H1 (cell line): ENCODE results near the gene CDK2. TPM values are rescaled to one million over a fixed set of nuclear protein-coding genes. Genes with fewer than 3 reads are reported as not detected.

Source experiments
- CTCF ChIA-PET: fragments of 300-600 bp; sonication (Branson Sonifier 250); formaldehyde crosslinking; loops from one replicate; lab custom pipeline; 2021; ENCODE audit not compliant: partially characterized antibody; lab: Charles Lee
- POLR2A ChIA-PET: fragments of 300-600 bp; sonication (Branson Sonifier 250); formaldehyde crosslinking; loops from one replicate; lab custom pipeline; 2021; ENCODE audit warnings: inconsistent platforms; ENCODE audit not compliant: partially characterized antibody; lab: Charles Lee
- DNase-seq, 2 experiments: peaks; one replicate each; pipeline versions ENCODE4 v3.0.0 to v3.0.0-alpha.2; 2010 to 2022; ENCODE audit warnings: low spot score in 2 of 2, low read depth in 1 of 2, mixed read lengths in 1 of 2
- FAIRE-seq: peaks from 2 replicates; lab custom pipeline; 2011; peaks lifted over from hg19 to GRCh38; lab: Jason Lieb, UNC
- H2AFZ ChIP-seq: 2 replicates; pipeline ENCODE4 v1.8.1; 2012; ENCODE audit warnings: low read length, inconsistent platforms
- H2AK5ac ChIP-seq: 2 replicates; pipeline ENCODE4 v1.6.1; 2013; ENCODE audit warnings: low read depth, low read length
- H2BK120ac ChIP-seq: replicated peaks from 2 replicates; pipeline ENCODE3; 2013; ENCODE audit warnings: low read depth, low read length, inconsistent platforms
- H2BK12ac ChIP-seq: 2 replicates; pipeline ENCODE4 v1.6.1; 2013; ENCODE audit warnings: low read depth, low read length
- H2BK15ac ChIP-seq: 2 replicates; pipeline ENCODE4 v1.6.1; 2013; ENCODE audit warnings: low read length
- H2BK20ac ChIP-seq: 2 replicates; pipeline ENCODE4 v1.6.1; 2013; ENCODE audit warnings: low read length
- H2BK5ac ChIP-seq: 2 replicates; pipeline ENCODE4 v1.6.1; 2013; ENCODE audit warnings: low read depth, low read length
- H3K14ac ChIP-seq: 2 replicates; pipeline ENCODE4 v1.6.1; 2013; ENCODE audit warnings: inconsistent platforms; ENCODE audit not compliant: insufficient read length
- H3K18ac ChIP-seq: 2 replicates; pipeline ENCODE4 v1.6.1; 2013; ENCODE audit warnings: low read length; ENCODE audit errors: extremely low read depth
- H3K23ac ChIP-seq: 2 replicates; pipeline ENCODE4 v1.6.1; 2013; ENCODE audit warnings: inconsistent platforms; ENCODE audit not compliant: insufficient read length
- H3K23me2 ChIP-seq: 2 replicates; pipeline ENCODE4 v1.6.1; 2013; ENCODE audit warnings: low read depth, low read length
- H3K27ac ChIP-seq: 2 replicates; pipeline ENCODE4 v1.6.1; 2011; ENCODE audit warnings: low read depth, low read length, inconsistent platforms
- H3K27me3 ChIP-seq, 4 experiments: replicated peaks in 1 of 4; 1 replicate in 1 of 4; 2 replicates in 3 of 4; pipeline versions ENCODE4 v1.6.1 to v1.8.1; 2011 to 2013; ENCODE audit warnings: low read length in 3 of 4, mild to moderate bottlenecking in 3 of 4, inconsistent platforms in 2 of 4, mixed read lengths in 2 of 4, moderate library complexity in 1 of 4; ENCODE audit not compliant: control insufficient read depth in 3 of 4, insufficient read depth in 3 of 4; ENCODE audit errors: extremely low read depth in 1 of 4
- H3K36me3 ChIP-seq, 4 experiments: 2 replicates each; pipeline versions ENCODE4 v1.6.1 to v1.8.1; 2011 to 2013; ENCODE audit warnings: mild to moderate bottlenecking in 4 of 4, low read length in 3 of 4, moderate library complexity in 2 of 4, control low read depth in 1 of 4, inconsistent platforms in 1 of 4; ENCODE audit not compliant: insufficient read depth in 4 of 4, control insufficient read depth in 2 of 4
- H3K4ac ChIP-seq: replicated peaks from 2 replicates; pipeline ENCODE3; 2013; ENCODE audit warnings: low read length, low read depth, mixed read lengths, inconsistent platforms; ENCODE audit not compliant: insufficient read length
- H3K4me1 ChIP-seq, 4 experiments: replicated peaks in 1 of 4; 1 replicate in 1 of 4; 2 replicates in 3 of 4; pipeline versions ENCODE4 v1.6.1 to v1.8.1; 2011 to 2013; ENCODE audit warnings: low read length in 3 of 4, inconsistent platforms in 2 of 4, mixed read lengths in 1 of 4; ENCODE audit not compliant: insufficient read depth in 4 of 4, control insufficient read depth in 3 of 4
- H3K4me2 ChIP-seq, 2 experiments: 2 replicates each; pipeline versions ENCODE4 v1.6.1 to v1.8.1; 2011 to 2013; ENCODE audit warnings: low read depth in 2 of 2, low read length in 2 of 2, control low read depth in 1 of 2, inconsistent platforms in 1 of 2, mild to moderate bottlenecking in 1 of 2; ENCODE audit not compliant: insufficient read depth in 1 of 2
- H3K4me3 ChIP-seq, 4 experiments: fragments of 200-600, 300-600 bp in 1 of 4; sonication (generic), shearing (Covaris generic), sonication (Bioruptor Twin) in 1 of 4; 2 replicates each; pipeline versions ENCODE4 v1.5.1 to v1.8.1; 2011 to 2016; ENCODE audit warnings: low read length in 4 of 4, low read depth in 3 of 4, control low read depth in 2 of 4, inconsistent platforms in 2 of 4, mild to moderate bottlenecking in 2 of 4, mixed read lengths in 1 of 4, moderate library complexity in 1 of 4; ENCODE audit not compliant: insufficient read depth in 2 of 4; ENCODE audit errors: extremely low read depth in 1 of 4
- H3K56ac ChIP-seq: replicated peaks from 2 replicates; pipeline ENCODE3; 2013; ENCODE audit warnings: low read depth, mild to moderate bottlenecking, mixed read lengths, low read length, inconsistent platforms; ENCODE audit not compliant: insufficient read length
- H3K79me1 ChIP-seq: 2 replicates; pipeline ENCODE4 v1.6.1; 2013; ENCODE audit warnings: low read depth, low read length, control low read depth
- H3K79me2 ChIP-seq, 2 experiments: 2 replicates each; pipeline versions ENCODE4 v1.6.1 to v1.8.1; 2012 to 2013; ENCODE audit warnings: low read length in 2 of 2, mild to moderate bottlenecking in 2 of 2, inconsistent platforms in 1 of 2; ENCODE audit not compliant: insufficient read depth in 2 of 2, control insufficient read depth in 1 of 2
- H3K9ac ChIP-seq, 4 experiments: replicated peaks in 1 of 4; 1 replicate in 1 of 4; 2 replicates in 3 of 4; pipeline versions ENCODE4 v1.6.1 to v1.8.1; 2011 to 2013; ENCODE audit warnings: low read depth in 3 of 4, low read length in 3 of 4, control low read depth in 2 of 4, mild to moderate bottlenecking in 2 of 4, moderate library complexity in 2 of 4, inconsistent platforms in 1 of 4; ENCODE audit errors: extremely low read depth in 1 of 4
- H3K9me3 ChIP-seq, 2 experiments: 2 replicates each; pipeline versions ENCODE4 v1.6.1 to v1.8.1; 2012 to 2013; ENCODE audit warnings: mild to moderate bottlenecking in 2 of 2, moderate library complexity in 2 of 2, control low read depth in 1 of 2, inconsistent platforms in 1 of 2, low read depth in 1 of 2, low read length in 1 of 2, mixed read lengths in 1 of 2; ENCODE audit not compliant: insufficient read depth in 2 of 2
- H4K20me1 ChIP-seq, 2 experiments: replicated peaks in 1 of 2; 2 replicates each; pipeline versions ENCODE3 to v1.8.1; 2011 to 2013; ENCODE audit warnings: inconsistent platforms in 2 of 2, low read length in 2 of 2, mild to moderate bottlenecking in 1 of 2; ENCODE audit not compliant: insufficient read depth in 2 of 2, control insufficient read depth in 1 of 2
- H4K5ac ChIP-seq: 2 replicates; pipeline ENCODE4 v1.6.1; 2013; ENCODE audit warnings: low read length, low read depth, mixed read lengths, inconsistent platforms; ENCODE audit not compliant: insufficient read length
- H4K8ac ChIP-seq: 2 replicates; pipeline ENCODE4 v1.8.0; 2013; ENCODE audit warnings: mild to moderate bottlenecking, moderate library complexity, low read length, inconsistent platforms; ENCODE audit not compliant: insufficient read depth; ENCODE audit errors: extremely low read depth
- H4K91ac ChIP-seq: replicated peaks from 2 replicates; pipeline ENCODE3; 2013; ENCODE audit warnings: low read length, mixed read lengths, inconsistent platforms; ENCODE audit not compliant: insufficient read length
- ATF3 ChIP-seq: IDR thresholded peaks from 2 replicates; pipeline ENCODE4 v1.6.1; 2011; ENCODE audit warnings: low read depth, mild to moderate bottlenecking, low read length; ENCODE audit not compliant: insufficient read depth
- CEBPB ChIP-seq: IDR thresholded peaks from 2 replicates; pipeline ENCODE4 v1.6.1; 2012; ENCODE audit warnings: low read depth, low read length
- KDM5A ChIP-seq: fragments of 200-600 bp; IDR thresholded peaks from 2 replicates; pipeline ENCODE4 v1.7.1; 2012; ENCODE audit warnings: mild to moderate bottlenecking, low read length, inconsistent platforms, mixed read lengths
- SP1 ChIP-seq: IDR thresholded peaks from 2 replicates; pipeline ENCODE4 v1.6.1; 2011; ENCODE audit warnings: low read depth, low read length
- WGBS, 2 experiments: shearing (Covaris generic) in 1 of 2; methylation state at CpG; one replicate each; pipeline versions ENCODE4 v1.1.6 to v1.1.7; 2013 to 2015; ENCODE audit warnings: low lambda C conversion rate in 2 of 2, mixed read lengths in 2 of 2, inconsistent platforms in 1 of 2, low coverage in 1 of 2, missing lambda C conversion rate in 1 of 2; ENCODE audit not compliant: insufficient replicate concordance in 2 of 2, insufficient coverage in 1 of 2, insufficient read length in 1 of 2; ENCODE audit errors: extremely low coverage in 1 of 2, missing lambda C conversion rate in 1 of 2; 5-methylcytosine and 5-hydroxymethylcytosine counted together
- polyA plus RNA-seq, 7 experiments: library from polyadenylated mRNA; depleted of rRNA in 3 of 7; stranded (reverse) in 5 of 7; unstranded in 2 of 7; fragments of >200 nt in 5 of 7; fragments of 200-250 nt in 2 of 7; gene quantifications; 1 replicate in 5 of 7; 2 replicates in 1 of 7; 4 replicates in 1 of 7; pipeline versions ENCODE4 v1.2.1 to v1.2.3, GENCODE V29; 2011 to 2013; ENCODE audit warnings: missing spikeins in 2 of 7, mixed read lengths in 2 of 7
- total RNA-seq: library from RNA; stranded (reverse); fragmentation: NEBNext Ultra II Directional; extraction: Animal tissue kit (Norgen Biotek cat#: 25700); gene quantifications from 2 replicates; pipeline ENCODE4 v1.2.1, GENCODE V29; 2021

CDK2 gene
- total and polyA plus RNA-seq, 2 of the 8 experiments (the other 6 are each of a cell fraction or from before 2014, with no cell fraction given), result 39.4 to 42.5 TPM

GRCh38 chr12:55972042-55972441 is 5.4 kb downstream of the CDK2 start:
- Histone ChIP-seq H3K36me3 (peaks cover 2 to 29% (median 14%) of the 10 kb centered on the region in 4 experiments; a peak in 5 of 8 replicates), H2AK5ac (no peak overlapping the region), H3K4me2 (no peak overlapping the region; a peak in 1 of 4 replicates), H3K27ac (no peak overlapping the region), H4K8ac (no peak overlapping the region), H3K79me1 (peaks cover 2% of the 10 kb centered on the region; the same call in 1 of the 2 replicates), H3K79me2 (peaks cover 3 to 36% of the 10 kb centered on the region in 2 experiments; a peak in 3 of 4 replicates), H3K9ac (no peak overlapping the region), H2BK15ac (no peak overlapping the region), H2BK120ac (no peak overlapping the region), H4K20me1 (peaks cover 0 to 2% of the 10 kb centered on the region in 2 experiments), H3K4me1 (peaks cover 0 to 7% (median 1%) of the 10 kb centered on the region in 4 experiments; a peak in 4 of 7 replicates), H2AFZ (no peak overlapping the region), H2BK5ac (no peak overlapping the region), H3K4ac (no peak overlapping the region), H3K23me2 (peaks cover 9% of the 10 kb centered on the region), H3K9me3 (no peaks in the 10 kb centered on the region), H3K18ac (no peak overlapping the region), H3K27me3 (no peaks in the 10 kb centered on the region), H3K14ac (no peak overlapping the region), H2BK12ac (no peak overlapping the region), H3K23ac (no peak overlapping the region), H2BK20ac (no peak overlapping the region), H4K91ac (no peak overlapping the region), H4K5ac (no peak overlapping the region), H3K4me3 (no peak overlapping the region), H3K56ac (no peak overlapping the region)
- no peak for DNase-seq
- ChIA-PET CTCF (no interaction called here), POLR2A (no interaction called here)
- 87% methylated on average over 3 of the region's 3 CpGs; no CpG with 5 or more reads in 1 of the 2 experiments for WGBS, 2 experiments
- FAIRE-seq, result no peak
- peak; percentile 55; the same call in 1 of the 2 replicates for TF ChIP-seq CEBPB
- TF ChIP-seq KDM5A, result no peak
- no peak for TF ChIP-seq ATF3
- TF ChIP-seq SP1, result no peak
